Measurements from ENCODE around the gene FAF1.
A peak's percentile ranks its signal among the peaks of the same experiment; 100 is the strongest.

The FAF1 gene

DNA sequence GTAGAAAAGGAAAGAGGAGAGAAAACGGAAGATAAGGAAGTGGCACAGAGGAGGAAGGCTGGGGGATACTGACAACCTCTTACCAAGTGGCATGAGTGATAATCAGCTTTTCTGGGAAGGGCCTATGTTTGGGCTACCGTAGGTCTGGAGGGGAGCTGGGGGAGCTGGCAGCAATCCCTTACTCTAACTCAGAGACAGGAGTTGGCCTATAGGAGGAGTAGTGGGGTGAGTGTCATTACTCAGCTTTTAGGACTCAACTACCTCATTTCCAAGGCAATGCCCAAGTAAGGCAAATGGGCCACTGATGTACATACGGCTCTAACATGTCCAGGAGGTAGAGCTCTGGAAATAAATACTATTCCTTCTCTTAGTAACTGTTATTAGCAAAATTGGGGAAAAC lies 488.1 kb downstream of the FAF1 start:
- no peak for DNase-seq

DNA sequence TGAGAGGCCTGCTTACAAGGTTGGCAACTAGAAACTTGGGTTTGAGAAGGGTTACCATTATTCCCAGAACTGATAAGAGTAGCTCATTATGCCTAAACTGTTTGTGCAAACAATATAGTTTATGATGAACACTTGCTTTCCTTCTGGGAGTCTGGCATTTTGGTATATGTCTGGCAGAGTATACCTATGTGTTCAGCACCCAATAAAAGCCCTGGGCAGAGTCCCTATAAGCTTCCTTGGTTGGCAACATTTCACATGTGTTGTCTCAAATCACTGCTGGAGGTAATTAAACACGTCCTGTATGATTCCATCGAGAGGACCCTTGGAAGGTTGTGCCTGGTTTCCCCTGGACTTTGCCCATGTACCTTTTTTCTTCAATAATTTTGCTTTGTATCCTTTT lies 497.1 kb downstream of the FAF1 start:
- DNase-seq, result no peak

DNA sequence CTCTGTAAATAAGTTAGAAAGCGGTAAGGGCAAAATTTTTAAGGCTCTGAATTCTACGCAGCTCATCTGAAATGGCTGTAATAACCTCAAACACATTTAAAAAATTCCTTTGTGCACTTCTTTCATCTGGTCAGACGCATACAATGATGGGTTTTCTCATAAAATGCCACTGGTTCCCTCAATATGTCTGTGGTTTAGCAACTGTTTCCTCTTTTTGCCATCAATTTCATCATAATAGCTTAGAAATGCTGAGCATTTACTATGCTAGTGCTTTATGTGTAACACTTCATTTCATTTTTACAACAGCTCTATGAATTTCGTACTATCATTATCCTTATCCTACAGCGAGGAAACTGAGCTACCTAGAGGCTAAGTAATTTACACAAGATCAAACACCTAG lies 501.6 kb downstream of the FAF1 start:
- no peak for DNase-seq

DNA sequence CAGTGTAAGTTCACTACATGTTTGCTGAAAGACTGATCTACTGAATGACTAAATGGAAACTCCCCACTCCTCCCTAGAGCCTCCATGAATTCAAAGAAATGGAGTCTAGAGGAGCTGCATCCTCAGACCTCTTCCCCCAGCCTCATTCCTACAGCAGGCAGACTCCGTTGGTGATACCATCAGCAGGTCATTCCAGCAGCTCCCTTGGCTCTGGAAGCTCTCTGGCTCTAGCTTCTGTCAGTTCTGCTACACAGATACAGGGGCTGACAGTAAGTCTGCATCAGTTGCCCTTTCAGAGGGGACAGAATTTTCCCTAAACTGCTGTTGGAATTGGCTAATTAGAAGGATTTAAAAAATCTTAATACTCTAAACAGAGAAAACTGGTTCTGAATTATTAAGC lies 505.2 kb downstream of the FAF1 start:
- DNase-seq, result no peak

DNA sequence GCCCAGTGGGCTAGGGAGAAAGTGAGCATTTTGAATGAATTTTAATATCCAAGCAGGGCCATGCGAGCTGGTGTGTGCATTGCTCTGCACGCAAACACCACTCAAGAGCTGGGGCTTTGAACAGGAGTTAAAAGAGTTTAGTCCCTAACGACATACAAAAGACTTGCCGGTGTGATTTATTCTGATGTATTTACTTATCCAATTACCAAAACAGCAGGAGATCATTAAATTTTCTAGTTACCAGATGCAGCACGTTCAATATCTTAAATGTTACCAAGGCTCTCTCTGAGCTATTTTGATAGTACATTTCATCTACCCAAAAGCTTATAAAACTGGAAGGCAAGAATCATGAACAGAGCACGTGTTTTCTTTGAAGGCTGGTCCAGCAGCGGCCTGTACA lies 506.8 kb downstream of the FAF1 start:
- peak; percentile 44 for DNase-seq

DNA sequence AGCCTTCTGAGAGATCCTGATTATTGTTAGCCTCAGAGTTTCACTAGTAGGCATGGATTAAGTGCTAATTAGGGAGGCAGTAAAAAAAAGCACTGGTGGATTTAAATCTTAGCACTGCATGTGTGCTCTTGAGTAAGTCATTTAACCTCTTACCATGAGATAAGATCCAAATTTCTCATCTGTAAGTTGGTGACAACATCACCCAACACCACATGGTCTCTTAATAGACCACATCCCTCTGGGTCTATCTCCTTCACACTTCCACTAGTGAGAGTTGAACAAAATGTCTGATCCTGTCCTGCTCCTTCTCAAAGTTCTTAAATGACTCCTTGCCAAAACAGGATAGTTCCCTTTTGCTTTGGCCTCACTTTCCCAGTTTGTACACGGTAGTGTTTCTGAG lies 507.4 kb downstream of the FAF1 start:
- DNase-seq, result no peak

DNA sequence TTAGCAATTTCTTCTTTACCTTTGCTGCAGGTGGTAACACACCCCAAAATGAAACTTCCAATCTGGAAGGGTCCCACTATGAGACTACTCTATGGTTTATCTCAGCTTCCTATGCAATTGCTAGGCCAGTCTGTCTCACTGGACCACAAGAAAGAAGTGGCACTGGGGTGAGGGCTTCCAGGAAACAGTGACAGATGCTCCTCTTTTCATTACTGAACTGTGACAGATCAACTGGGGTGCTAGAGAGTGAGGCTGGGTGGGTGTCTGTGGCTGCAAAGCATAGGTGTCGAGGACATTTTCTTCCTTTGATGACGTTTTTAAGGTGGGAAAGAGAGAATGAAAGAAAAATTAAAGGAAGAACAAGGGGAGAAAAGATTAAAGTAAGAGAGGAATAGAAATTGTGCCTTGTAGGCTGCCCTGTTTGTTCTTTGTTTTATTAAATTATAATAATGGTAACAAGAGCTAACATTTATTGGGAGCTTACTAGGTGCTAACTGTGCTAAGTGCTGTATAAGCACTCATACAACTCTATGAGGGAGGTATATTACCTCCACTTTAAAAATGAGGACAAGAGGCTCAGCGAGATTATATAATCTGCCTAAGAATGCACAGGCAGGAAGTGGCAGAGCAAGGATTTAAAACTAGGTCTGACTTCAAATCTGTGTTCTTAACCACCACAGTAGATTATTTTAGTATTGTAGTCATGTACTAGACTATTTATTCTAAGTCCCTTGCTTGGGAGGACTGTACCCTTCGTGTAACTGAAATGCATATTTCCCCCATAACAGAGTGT lies 509.0 kb downstream of the FAF1 start:
- DNase-seq, result no peak

DNA sequence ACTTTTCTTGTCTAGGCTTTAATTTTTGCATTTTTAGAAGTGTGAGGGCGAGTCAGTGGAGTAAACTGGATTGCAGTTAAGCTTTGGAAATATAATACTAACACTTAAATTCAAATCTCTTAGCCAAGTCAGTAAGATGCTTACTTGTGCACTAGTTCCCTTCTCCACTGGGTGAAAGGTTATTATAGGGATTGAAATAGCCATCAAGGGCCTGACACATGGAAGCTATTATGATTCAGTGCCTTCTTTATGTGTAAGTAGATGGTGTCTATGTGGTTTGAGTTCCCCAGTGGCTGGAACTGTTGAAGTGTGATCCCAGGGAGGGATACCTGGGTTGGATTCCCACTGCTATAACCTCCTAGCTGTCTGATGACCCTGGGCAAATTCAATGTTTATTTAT lies 512.1 kb downstream of the FAF1 start:
- DNase-seq, result no peak

DNA sequence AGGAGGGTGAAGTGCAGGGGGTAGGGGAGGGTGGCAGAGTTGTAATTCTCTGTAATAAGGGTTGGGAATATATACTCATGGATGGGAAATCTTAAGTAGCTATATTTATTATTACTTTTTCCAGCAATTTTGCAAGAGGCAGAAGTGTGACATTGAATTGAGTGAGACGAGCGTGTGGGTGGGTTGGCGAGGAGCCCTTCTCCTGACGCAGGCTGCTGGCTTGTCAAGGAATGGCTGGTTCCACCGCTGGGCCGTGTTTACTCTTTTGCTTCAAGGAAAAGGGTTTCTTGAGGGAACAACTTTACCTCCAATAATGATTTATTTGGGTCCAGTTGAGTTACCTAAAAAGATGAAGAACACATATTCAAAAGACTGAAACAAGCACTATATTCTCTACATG lies 518.9 kb downstream of the FAF1 start:
- DNase-seq, result no peak

DNA sequence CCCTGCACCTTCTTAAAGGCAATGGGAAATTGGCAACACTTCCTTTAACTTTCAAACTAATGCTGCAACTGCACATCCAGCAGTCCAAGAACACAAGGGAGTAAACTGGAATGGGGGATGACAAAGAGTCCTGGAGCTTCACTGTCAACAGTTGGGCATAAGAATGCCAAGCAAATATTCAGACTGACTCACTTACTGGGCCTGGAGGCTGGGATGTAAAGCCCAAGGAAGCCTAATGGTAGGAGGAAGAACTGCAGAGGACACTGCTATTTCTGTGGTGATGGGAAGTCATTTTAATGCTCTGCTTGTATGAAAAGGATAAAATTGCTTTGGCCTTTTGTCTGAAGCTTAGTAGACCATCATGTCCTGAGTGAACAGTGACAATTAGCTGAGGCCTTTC lies 521.1 kb downstream of the FAF1 start:
- no peak for DNase-seq

DNA sequence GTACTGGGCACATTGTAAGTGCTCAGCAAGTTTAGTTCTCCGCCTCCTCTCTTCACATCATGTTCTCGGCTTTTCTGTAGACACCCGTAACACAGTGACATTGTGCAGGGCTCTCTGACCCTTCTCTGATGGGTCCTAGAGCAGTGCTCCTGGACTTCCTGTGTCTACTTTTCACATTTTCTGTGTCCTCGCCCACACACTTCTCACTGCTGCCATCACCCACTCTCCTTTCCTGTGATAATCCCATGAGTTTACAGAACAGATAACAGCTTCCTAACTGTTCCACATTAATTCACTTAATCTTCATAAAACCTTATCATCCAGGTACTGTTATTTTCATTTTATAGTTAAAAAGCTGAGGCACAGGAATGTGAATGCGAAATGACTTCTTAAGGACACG lies 523.6 kb downstream of the FAF1 start:
- DNase-seq, result no peak

DNA sequence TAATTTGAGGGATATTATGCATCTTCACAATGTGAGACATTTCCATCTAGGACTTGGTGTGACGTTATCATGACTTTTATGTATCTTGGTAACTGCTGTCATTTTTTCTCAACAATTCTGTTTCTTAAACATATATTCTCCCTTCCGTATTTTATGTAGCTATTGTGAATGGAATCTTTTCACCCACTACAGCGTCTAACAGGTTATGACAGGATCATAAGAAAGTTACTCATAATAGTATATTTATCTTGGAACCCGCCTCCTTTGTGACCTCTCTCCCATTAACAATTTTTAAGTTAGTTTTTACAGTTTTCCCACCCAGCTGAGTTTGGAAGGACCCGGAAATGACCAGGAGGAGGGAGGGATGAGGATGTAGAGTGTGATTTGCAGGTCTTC lies 530.1 kb downstream of the FAF1 start:
- no peak for DNase-seq

DNA sequence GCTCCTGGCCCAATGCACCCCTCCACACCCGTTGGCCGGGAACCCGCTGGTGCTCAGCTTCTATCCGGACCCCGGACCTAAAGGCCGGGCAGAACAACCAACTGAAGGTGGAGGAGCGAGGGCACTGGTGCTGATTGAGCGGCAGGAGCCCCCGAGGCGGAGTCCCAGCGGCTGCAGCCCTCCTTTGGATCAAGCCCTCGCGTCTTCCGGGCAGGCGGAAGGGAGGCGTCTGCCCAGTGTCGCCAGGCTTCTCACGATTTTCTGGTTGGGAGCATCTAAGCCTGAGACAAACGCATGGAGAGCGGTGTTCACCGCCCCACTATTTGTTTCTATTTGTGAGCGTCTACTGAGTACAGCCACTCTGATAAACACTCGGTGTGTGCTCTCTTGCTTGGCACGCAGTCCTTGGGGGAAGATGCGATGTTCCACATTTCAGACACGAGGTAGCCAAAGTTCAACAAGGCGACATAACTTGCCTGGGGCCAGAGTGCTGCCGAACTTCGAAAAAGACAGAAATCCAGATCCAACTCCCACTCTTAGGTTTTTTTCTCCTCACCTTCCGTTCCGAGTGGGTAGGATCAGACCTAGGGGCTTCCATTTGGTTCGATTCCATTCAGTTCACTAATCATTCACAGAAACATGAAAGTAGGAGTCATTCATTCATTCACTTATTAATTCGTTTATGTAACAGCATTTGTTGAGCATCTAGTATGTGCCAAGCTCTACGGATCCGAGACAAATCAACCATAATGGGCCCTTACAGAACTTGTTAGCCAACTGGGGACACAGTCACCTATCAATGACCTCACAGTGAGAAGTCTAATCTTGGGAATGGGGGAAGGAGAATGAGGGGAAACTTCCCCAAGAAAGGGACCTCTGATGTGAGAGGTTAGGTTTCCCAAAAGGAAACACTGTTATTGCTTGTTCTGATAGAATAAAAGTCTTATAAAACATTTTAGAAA lies 532.0 kb downstream of the FAF1 start:
- no peak for DNase-seq

DNA sequence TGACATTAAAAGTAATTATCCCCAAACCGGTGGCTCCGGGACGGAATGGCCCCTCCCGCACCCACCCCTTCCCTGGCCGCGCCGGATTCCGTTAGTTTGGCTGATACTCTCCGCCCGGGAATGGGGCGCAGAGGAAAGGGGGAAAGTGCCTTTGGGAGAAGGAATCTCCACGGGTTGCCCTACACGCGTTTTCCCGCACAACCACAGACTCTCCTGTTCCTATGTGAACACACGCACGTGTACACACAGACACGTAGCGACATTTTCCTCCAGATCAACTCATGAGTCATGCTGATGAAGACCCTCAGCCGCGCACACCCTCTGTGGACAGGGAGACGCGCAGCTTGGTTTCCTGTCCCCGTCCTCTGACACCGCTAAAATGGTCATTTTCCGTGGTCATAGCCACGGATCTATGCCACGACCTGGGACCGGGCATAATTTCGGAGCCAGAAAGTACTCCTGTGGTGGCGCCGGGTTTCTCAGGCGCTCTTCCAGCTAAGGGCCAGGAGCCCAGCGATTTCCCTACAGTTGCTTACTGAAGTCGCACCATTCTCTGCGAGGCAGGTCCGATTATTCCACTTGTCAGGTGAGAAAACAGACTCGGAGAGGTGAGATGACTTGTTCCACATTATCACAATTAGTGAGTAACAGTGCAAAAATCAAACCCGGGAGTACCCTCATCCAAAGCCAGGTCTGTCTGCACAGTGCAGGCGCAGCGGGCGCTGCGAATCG lies 532.8 kb downstream of the FAF1 start:
- DNase-seq, result no peak

DNA sequence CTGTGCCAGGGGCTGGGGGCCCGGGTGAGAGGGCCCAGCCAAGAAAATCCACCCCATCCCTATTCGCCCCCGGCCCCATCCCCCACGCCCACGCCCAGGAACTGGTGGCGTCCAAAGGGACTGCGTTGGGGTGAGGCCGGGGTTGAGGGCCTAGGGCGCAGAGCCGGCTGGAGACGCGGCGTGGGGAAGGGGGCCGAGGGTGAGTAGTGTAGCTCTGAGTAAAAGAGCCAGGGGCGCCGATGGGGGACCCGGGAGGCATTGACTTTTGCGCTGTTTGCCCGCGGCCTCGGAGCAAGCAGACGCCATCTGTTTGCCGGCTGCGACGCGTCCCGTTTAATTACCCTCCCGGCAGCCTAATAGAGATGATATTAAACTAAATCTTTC lies 533.4 kb downstream of the FAF1 start:
- no peak for DNase-seq

DNA sequence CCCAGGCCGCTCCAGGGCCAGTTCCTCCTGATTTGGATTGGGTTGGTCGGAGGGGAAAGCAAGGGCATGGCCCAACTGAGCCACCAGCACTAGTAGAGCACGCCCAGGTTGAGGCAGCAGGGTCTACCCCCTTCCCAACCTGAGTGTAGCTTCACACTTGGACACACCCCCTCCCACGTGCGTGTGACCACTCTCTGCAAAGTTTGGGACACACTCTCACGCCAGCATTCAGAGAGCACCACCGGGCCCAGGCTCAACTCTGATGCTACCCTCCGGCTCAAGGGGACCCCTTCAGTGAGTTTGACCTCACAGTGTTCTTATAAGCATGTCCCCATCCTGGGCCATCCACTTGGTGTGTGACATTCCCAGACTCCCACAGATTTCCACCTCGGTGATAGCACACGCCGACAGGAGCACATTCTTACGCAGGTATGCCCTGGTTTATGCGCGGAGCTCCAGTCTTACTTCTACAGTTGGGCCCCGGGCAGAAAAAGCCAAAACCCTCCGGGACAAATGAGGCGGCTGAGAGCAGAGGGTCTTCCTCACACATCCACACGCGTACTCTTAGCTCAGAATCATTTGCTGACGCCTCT lies 533.9 kb downstream of the FAF1 start:
- DNase-seq, result no peak

DNA sequence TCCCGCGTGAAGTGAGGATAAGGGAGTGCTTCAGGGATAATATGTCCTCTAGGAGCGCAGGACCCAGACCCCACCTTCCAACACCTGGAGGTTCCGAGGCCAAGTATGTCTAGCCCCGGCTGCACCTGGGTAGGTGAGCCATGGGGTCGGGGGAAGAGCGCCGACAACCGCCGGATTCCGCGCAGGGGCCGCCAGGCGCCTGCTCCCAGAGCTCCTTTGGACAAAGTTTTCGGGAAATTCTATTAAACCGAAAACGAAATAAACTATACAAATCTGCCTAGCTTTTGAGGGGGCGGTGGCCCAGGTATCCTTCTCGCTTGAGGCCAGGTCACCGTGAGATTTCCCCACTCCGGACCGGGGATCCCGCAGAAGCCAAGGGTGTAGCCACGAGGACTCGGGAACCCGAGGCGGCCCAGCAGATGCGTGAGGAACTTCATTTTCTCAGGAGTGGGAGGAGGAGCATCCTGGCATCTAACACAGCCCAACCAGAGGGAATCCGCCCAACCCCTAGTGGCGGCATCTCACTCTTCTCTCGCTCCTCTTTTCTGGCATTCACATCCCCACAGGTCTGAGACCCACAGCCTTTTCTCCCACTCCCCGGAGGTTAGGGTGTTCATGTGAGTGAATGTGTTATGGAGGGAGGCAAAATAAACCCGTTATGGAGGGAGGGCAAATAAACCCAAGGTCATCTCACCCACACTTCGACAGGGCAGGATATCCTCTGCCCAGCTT lies 534.5 kb downstream of the FAF1 start:
- no peak for DNase-seq

DNA sequence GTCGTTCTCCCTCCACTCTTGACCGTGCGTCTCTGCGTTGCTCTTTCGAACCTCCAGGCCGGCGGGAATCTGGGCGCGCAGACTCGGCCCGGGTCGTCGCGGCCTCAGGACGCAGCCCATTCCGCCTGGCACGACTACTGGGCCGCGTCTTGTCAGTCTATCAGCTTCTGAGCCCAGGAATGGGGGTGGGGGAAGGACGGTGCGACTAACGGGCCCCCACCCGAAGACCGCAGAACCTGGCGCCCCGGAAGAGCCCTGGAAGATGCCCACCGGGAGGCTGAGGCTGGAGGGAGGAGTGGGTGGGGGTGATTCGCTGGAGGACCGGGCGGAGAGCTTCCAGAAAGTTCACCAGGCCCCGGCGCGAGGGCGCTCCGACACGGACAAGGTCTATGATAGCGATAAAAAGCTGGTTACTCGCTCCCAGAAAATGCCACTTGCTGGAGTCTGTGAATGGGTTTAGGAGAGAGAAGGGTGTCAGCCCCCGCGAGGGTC lies 535.1 kb downstream of the FAF1 start:
- DNase-seq, result no peak

DNA sequence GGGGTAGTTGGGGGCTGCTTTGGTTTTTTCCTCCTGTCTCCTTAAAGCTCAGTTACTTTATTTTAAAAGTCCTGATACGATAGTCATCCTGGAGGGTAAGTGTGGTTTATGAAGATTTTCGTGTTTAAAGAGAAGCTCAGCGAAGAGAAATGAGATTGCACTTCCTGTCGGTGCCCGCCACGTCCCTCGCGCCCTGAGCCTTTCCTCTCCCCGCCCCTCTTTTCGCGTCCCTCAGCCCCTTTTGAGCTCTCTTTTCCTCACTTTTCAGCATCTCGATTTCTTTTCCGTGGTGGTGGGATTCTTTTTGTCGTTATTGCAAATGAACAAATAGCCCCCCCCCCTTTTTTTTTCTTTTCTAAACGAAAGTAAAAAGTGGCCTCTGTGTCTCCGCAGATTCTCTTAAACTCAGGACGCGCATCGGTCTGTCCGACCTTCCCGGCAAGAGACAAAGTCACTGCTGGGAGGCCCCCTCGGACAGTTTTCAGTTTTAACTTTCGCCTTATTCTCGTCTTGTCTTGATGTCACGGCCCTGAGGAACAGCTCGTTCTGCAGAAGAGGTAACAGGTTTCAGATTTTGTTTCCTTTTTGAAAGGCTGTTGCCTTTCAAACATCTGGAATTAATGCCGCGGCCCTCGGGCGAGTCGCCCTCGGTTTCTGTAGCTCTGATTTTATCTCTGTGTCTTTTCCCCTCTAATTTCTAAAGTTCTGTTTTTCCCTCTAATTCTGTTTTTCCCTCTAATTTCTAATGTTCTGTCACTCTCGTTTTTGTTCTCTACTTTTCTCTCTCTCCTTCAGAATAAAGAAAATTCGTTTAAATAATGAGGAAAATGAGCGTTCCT lies 535.8 kb downstream of the FAF1 start:
- DNase-seq, result no peak

DNA sequence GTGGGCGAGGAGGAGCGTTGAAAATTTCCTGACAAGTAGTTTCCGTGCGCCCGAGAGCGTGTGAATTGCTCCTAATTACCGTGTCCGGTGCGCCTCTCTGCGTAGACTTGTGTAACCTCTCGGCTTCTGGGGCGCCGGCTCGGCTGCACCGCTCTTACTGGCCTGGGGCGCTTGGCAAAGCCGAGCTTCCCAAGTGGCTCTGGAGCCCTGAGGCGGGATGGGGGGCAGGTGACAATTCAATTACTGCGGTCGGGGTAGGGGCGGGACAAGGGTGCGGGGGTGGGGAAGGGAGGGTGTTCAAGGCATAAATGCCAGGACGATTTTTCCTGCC lies 536.4 kb downstream of the FAF1 start:
- no peak for DNase-seq

DNA sequence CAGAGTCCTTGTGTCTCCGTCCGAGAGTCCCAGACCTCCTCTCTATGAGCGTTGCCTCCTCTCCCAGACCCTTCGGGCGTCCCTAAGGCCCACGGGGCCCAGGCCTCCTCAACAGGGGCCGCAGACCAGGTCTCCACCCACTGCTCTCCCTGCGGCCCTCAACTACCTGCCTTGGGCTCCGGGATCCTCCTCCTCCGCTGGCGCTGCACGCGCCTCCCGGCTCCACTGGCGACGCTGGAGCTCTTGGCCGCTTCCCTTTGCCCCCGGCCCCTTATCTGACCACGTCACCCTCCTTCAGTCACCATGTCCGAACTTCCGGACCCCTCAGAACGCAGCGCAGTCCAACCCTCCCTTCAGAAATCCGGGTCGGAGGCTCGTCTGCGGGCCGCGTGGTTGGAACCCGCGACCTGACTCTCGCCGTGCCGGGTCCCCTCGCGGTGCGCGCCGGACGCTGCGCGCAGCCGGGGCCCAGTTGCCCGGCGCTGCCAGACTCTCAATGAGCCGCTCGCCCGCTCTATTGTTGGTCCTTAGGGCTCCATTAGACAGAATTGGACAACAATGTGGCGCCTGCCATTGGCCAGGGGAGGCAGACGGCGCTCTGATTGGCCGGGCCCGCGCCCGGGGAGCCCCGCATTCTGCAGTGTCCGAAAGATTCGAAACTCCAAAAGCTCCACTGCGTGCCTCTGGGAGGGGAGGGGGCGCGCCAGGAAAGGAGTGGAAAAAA lies 537.0 kb downstream of the FAF1 start, which contains the start of gene DMRTA2:
DMRTA2 (minus strand) TSS at position 498 of the 724 bp plus-strand sequence. CDS start 1,907 bp downstream, outside the sequence.
- peak; percentile 38 for DNase-seq
